HG03095 (cell line): ENCODE results near the gene S100A1.
"Not testable (repeated sequence)": the region's sequence is repeated elsewhere in the genome, so short reads cannot be mapped to it uniquely, and the experiment has no call there.

Experiments
- ATAC-seq: cut with Tn5 transposase; IDR thresholded peaks from one replicate; pipeline ENCODE4 v1.9.1; 2021; ENCODE audit warnings: moderate library complexity; ENCODE audit not compliant: unreplicated experiment

Gene S100A1

GRCh38 chr1:153627715-153628626, at the start of gene S100A1:
Gene S100A1, plus strand, starts transcription at chr1:153628434. Its CDS starts 2,088 bp downstream, at chr1:153630522.
- ATAC-seq = no peak

GRCh38 chr1:153578490-153578889, 49.7 kb upstream of the S100A1 start:
- ATAC-seq = no peak

GRCh38 chr1:153578936-153579335, 49.3 kb upstream of the S100A1 start:
- no peak for ATAC-seq

- not testable (repeated sequence) for ATAC-seq
Measured at GRCh38 chr1:153582836-153583235, 45.4 kb upstream of the S100A1 start.

- not testable (repeated sequence) for ATAC-seq
Measured at GRCh38 chr1:153583514-153583913, 44.7 kb upstream of the S100A1 start.

- no peak for ATAC-seq
Measured at GRCh38 chr1:153583976-153584375, 44.3 kb upstream of the S100A1 start.

GRCh38 chr1:153585006-153585405, 43.2 kb upstream of the S100A1 start:
- no peak for ATAC-seq

- ATAC-seq = no peak
Measured at GRCh38 chr1:153586347-153586746, 41.9 kb upstream of the S100A1 start.

- ATAC-seq = no peak
Measured at GRCh38 chr1:153587314-153587713, 40.9 kb upstream of the S100A1 start.

GRCh38 chr1:153588033-153588432, 40.2 kb upstream of the S100A1 start:
- ATAC-seq = not testable (repeated sequence)

- ATAC-seq = no peak
Measured at GRCh38 chr1:153588482-153588881, 39.8 kb upstream of the S100A1 start.

- ATAC-seq = no peak
Measured at GRCh38 chr1:153592748-153593147, 35.5 kb upstream of the S100A1 start.

- no peak for ATAC-seq
Measured at GRCh38 chr1:153597206-153597605, 31.0 kb upstream of the S100A1 start.

- peak; percentile 99 for ATAC-seq
Measured at GRCh38 chr1:153598309-153599172, 29.7 kb upstream of the S100A1 start.

- no peak for ATAC-seq
Measured at GRCh38 chr1:153599847-153600246, 28.4 kb upstream of the S100A1 start.

- no peak for ATAC-seq
Measured at GRCh38 chr1:153602749-153603148, 25.5 kb upstream of the S100A1 start.

GRCh38 chr1:153606194-153606593, 22.0 kb upstream of the S100A1 start:
- ATAC-seq = no peak

- no peak for ATAC-seq
Measured at GRCh38 chr1:153607381-153607780, 20.9 kb upstream of the S100A1 start.

GRCh38 chr1:153608089-153608682, 20.0 kb upstream of the S100A1 start:
- no peak for ATAC-seq

- ATAC-seq = no peak
Measured at GRCh38 chr1:153608742-153609584, 19.3 kb upstream of the S100A1 start.

GRCh38 chr1:153609585-153609907, 18.7 kb upstream of the S100A1 start:
- ATAC-seq = no peak
